Common myeloid progenitor, CD34-positive (primary cell): ENCODE results near the gene ANKRD13D.

Source experiments
- CTCF ChIA-PET: fragments of 350-600 bp; sonication (Branson Sonifier 250); formaldehyde crosslinking; loops from one replicate; lab custom pipeline; 2021; ENCODE audit warnings: antibody characterized with exemption; lab: Charles Lee
- POLR2A ChIA-PET: fragments of 350-600 bp; sonication (Branson Sonifier 250); formaldehyde crosslinking; loops from one replicate; lab custom pipeline; 2021; ENCODE audit warnings: antibody characterized with exemption; lab: Charles Lee
- DNase-seq, 3 donors: peaks; one replicate each; pipeline versions ENCODE4 v3.0.0 to v3.0.0-alpha.2; 2013
- H3K27ac ChIP-seq, 2 experiments: 1 replicate in 1 of 2; 2 replicates in 1 of 2; pipeline ENCODE4 v1.7.0; 2013; ENCODE audit warnings: inconsistent platforms in 2 of 2, low read length in 2 of 2, mild to moderate bottlenecking in 2 of 2, low read depth in 1 of 2, moderate library complexity in 1 of 2; ENCODE audit not compliant: severe bottlenecking in 2 of 2, insufficient read depth in 1 of 2, poor library complexity in 1 of 2
- H3K27me3 ChIP-seq, 5 experiments: replicated peaks in 2 of 5; 1 replicate in 3 of 5; 2 replicates in 2 of 5; pipeline versions ENCODE4 v1.6.1 to v1.7.0; 2013; ENCODE audit warnings: low read length in 4 of 5, mild to moderate bottlenecking in 2 of 5, moderate library complexity in 2 of 5, inconsistent platforms in 1 of 5; ENCODE audit not compliant: insufficient read depth in 5 of 5, control insufficient read depth in 4 of 5
- H3K36me3 ChIP-seq, 4 experiments: 1 replicate in 2 of 4; 2 replicates in 2 of 4; pipeline versions ENCODE4 v1.6.1 to v1.7.0; 2013; ENCODE audit warnings: low read length in 3 of 4, control low read depth in 1 of 4, mild to moderate bottlenecking in 1 of 4; ENCODE audit not compliant: control insufficient read depth in 4 of 4, insufficient read depth in 4 of 4
- H3K4me1 ChIP-seq, 4 experiments: 1 replicate in 3 of 4; 2 replicates in 1 of 4; pipeline versions ENCODE4 v1.6.1 to v1.7.1; 2013; ENCODE audit warnings: low read length in 3 of 4, mild to moderate bottlenecking in 3 of 4, control low read depth in 1 of 4, inconsistent platforms in 1 of 4, moderate library complexity in 1 of 4; ENCODE audit not compliant: control insufficient read depth in 4 of 4, insufficient read depth in 4 of 4; ENCODE audit errors: control extremely low read depth in 1 of 4
- H3K4me3 ChIP-seq, 7 experiments: 1 replicate in 4 of 7; 2 replicates in 3 of 7; pipeline versions ENCODE4 v1.5.1 to v1.7.0; 2013; ENCODE audit warnings: mild to moderate bottlenecking in 7 of 7, low read length in 6 of 7, moderate library complexity in 6 of 7, inconsistent platforms in 2 of 7, low read depth in 2 of 7, control low read depth in 1 of 7; ENCODE audit not compliant: insufficient read depth in 4 of 7, control insufficient read depth in 1 of 7; ENCODE audit errors: extremely low read depth in 1 of 7
- H3K9me3 ChIP-seq, 5 experiments: 1 replicate in 4 of 5; 2 replicates in 1 of 5; pipeline versions ENCODE4 v1.6.1 to v1.7.1; 2013; ENCODE audit warnings: low read length in 4 of 5, mild to moderate bottlenecking in 2 of 5, inconsistent platforms in 1 of 5, low read depth in 1 of 5, moderate library complexity in 1 of 5; ENCODE audit not compliant: control insufficient read depth in 4 of 5, insufficient read depth in 2 of 5; ENCODE audit errors: control extremely low read depth in 1 of 5
- WGBS: methylation state at CpG from one replicate; pipeline ENCODE4 v1.1.5; 2013; ENCODE audit not compliant: insufficient coverage; 5-methylcytosine and 5-hydroxymethylcytosine counted together

Gene ANKRD13D

GRCh38 chr11:67285541-67286498, 3.3 kb upstream of the ANKRD13D start:
- ChIA-PET CTCF (interaction anchor here (1.0 to 6.5 kb wide), 7 partner anchors 8 to 22 kb away, joined by 3 to 70 read pairs (median 5); partner anchors contain the start of gene GRK2), POLR2A (interaction anchor here (4.6 to 7.7 kb wide), 2 partner anchors 8 to 16 kb away, joined by 147 to 211 read pairs; partner anchors contain the start of gene GRK2)
- peak in 2 of 3 donors; percentile 64 to 76 for DNase-seq
- Histone ChIP-seq H3K27ac (peak overlapping the region; percentile 90 to 97), H3K4me1 (peaks cover 0 to 93% (median 91%) of the 10 kb centered on the region in 4 experiments), H3K9me3 (no peaks in the 10 kb centered on the region), H3K4me3 (peak overlapping the region in 2 of 7 experiments; percentile 7 to 48), H3K27me3 (no peaks in the 10 kb centered on the region), H3K36me3 (peaks cover 2 to 76% (median 54%) of the 10 kb centered on the region in 4 experiments)
- 52% methylated on average over 26 of the region's 39 CpGs for WGBS

GRCh38 chr11:67286621-67287333, 2.3 kb upstream of the ANKRD13D start:
- DNase-seq, result peak in 1 of 3 donors; percentile 46
- WGBS, result 10% methylated on average over 4 of the region's 8 CpGs
- Histone ChIP-seq H3K9me3 (no peaks in the 10 kb centered on the region), H3K36me3 (peaks cover 2 to 74% (median 49%) of the 10 kb centered on the region in 4 experiments), H3K27me3 (no peaks in the 10 kb centered on the region), H3K4me3 (peak overlapping the region in 2 of 7 experiments; percentile 25 to 38), H3K4me1 (peaks cover 0 to 90% (median 86%) of the 10 kb centered on the region in 4 experiments), H3K27ac (peak overlapping the region; percentile 90 to 97)
- ChIA-PET CTCF (interaction anchor here (1.3 to 5.8 kb wide), 6 partner anchors 9 to 32 kb away, joined by 3 to 70 read pairs (median 28); partner anchors contain the start of gene GRK2), POLR2A (interaction anchor here (3.6 to 7.7 kb wide), 3 partner anchors 9 to 31 kb away, joined by 22 to 211 read pairs (median 147); partner anchors contain the start of gene GRK2)

DNA sequence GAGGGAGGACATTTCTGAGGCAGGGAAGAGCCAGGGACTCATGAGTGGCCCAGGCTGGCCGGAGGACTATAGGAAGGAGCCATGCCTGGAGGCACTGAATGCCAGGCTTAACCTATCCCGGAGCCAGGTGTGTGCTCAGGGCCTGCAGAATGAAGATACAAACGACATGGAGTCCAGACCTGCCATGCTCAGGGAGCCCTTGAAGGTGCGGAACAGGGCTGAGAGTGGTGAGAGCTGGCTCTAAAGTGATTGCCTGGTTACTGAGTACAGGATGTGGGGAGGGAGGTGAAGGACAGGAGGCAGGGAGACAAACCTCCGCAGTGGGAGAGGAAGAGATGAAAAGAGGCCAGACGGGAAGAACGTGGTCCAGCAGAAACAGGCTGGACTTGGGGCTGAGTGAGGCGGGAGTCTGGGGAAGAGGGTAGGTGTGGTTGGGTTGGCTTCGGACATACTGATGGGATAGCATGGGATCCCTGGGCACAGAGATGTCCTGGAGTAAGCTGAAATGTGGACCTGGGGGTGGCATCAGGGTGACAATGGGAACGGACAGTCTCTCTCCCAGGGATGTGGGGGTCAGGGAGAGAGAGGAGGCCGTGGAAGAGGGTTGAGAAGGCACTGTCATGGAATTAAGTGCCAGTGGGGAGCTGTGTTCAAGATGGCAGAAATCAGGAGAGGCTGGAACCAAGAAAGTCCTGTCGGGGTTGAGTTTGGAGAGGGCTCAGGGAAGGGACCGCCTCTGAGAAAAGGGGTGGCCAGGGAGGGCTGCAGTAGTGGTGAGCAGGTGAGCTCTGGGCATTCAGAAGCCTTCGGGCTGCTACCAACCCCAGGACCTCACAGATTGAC, 1.5 kb upstream of the ANKRD13D start:
- Histone ChIP-seq H3K27ac (peak overlapping the region; percentile 90 to 97), H3K9me3 (no peaks in the 10 kb centered on the region), H3K36me3 (peaks cover 0 to 74% (median 48%) of the 10 kb centered on the region in 4 experiments), H3K4me1 (peaks cover 0 to 88% (median 79%) of the 10 kb centered on the region in 4 experiments), H3K4me3 (peak overlapping the region in 4 of 7 experiments; percentile 56 to 81 (median 76)), H3K27me3 (no peaks in the 10 kb centered on the region)
- ChIA-PET POLR2A (interaction anchor here (0.7 to 7.7 kb wide), 11 partner anchors 10 to 393 kb away, joined by 3 to 211 read pairs (median 11); partner anchors contain the start of genes GRK2, POLD4 and SSH3), CTCF (interaction anchor here (0.7 to 5.8 kb wide), 11 partner anchors 10 to 64 kb away, joined by 3 to 70 read pairs (median 4); partner anchors contain the start of gene GRK2)
- 37% methylated on average over 11 of the region's 14 CpGs for WGBS
- DNase-seq, result peak in 2 of 3 donors; percentile 57 to 59

DNA sequence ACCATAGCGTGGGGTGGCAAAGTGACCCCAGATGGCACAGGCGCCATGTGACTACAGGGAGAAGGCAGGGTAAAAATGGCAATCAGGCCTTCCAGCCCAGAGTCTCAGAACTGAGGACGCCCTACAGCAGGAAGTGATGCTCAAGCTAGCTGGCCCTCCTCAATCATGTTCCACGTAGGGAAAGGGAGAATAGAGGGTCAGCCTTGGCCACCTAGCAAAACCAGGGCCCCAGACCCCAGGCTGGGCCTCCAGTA, 978 bp upstream of the ANKRD13D start:
- H3K36me3 ChIP-seq, result peaks cover 5 to 74% (median 45%) of the 10 kb centered on the region in 4 experiments
- ChIA-PET CTCF (interaction anchor here (0.7 to 5.8 kb wide), 10 partner anchors 10 to 63 kb away, joined by 3 to 70 read pairs (median 6); partner anchors contain the start of gene GRK2), POLR2A (interaction anchor here (0.7 to 7.7 kb wide), 11 partner anchors 10 to 393 kb away, joined by 3 to 211 read pairs (median 11); partner anchors contain the start of genes GRK2, POLD4 and SSH3)
- H3K4me1 ChIP-seq, result peaks cover 0 to 83% (median 73%) of the 10 kb centered on the region in 4 experiments
- H3K27me3 ChIP-seq, result no peaks in the 10 kb centered on the region
- H3K9me3 ChIP-seq, result no peaks in the 10 kb centered on the region
- H3K4me3 ChIP-seq, result peak overlapping the region in 4 of 7 experiments; percentile 56 to 81 (median 76)
- DNase-seq, result no peak
- WGBS, result 19% methylated on average over 4 of the region's 4 CpGs
- H3K27ac ChIP-seq, result peak overlapping the region; percentile 90 to 97

- no peaks in the 10 kb centered on the region for H3K9me3 ChIP-seq
- WGBS, result 0% methylated on average over 79 of the region's 87 CpGs
- H3K4me1 ChIP-seq, result peaks cover 0 to 78% (median 68%) of the 10 kb centered on the region in 4 experiments
- ChIA-PET POLR2A (interaction anchor here (0.6 to 7.7 kb wide), 15 partner anchors 11 to 392 kb away, joined by 3 to 211 read pairs (median 8); partner anchors contain the start of genes GRK2, POLD4 and SSH3), CTCF (interaction anchor here (0.7 to 5.8 kb wide), 13 partner anchors 10 to 190 kb away, joined by 3 to 70 read pairs (median 4); partner anchors contain the start of gene GRK2)
- DNase-seq, result peak; percentile 95 to 97 (median 97)
- H3K4me3 ChIP-seq, result peak overlapping the region; percentile 48 to 81 (median 64)
- H3K27ac ChIP-seq, result peak overlapping the region; percentile 90 to 97
- peaks cover 7 to 73% (median 43%) of the 10 kb centered on the region in 4 experiments for H3K36me3 ChIP-seq
- H3K27me3 ChIP-seq, result no peaks in the 10 kb centered on the region
These were observed 464 bp upstream of the ANKRD13D start for GRCh38 chr11:67288452-67289225.
